ENCODE data around the gene DDRGK1.

The DDRGK1 gene

DNA sequence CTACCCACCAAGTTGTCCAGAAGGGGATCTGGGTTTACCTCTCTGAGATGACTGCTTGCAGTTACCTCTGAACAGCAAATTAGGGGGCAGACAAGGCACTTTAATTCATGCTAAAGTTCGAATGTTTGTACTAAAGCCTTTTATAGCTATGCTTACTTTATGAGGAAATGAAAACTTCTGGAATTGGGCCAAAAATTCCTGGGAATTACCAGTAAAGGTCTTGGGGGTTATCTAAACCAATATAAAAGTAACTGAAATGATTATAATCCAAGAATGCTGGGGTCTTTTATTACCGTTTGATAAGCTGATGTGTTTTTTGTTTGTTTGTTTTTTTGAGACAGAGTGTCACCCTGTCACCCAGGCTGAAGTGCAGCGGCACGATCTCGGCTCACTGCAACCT lies 23.2 kb downstream of the DDRGK1 start:
- no peak for DNase-seq

DNA sequence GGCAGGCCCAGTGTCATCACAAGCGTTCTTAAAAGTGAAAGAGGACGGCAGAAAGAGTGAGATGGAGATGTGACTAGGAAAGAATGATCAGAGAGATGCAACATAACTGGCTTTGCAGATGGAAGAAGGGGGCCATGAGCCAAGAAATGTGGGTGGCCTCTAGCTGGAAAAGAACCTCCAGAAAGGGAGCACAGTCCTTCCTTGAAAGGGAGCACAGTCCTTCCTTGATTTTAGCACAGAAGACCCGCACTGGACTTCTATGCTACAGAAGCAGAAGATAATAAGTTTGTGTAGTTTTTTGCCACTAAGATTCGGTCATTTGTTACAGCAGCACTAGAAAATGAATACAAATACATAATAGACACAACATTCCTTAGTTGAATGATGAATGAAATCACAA lies 24.2 kb downstream of the DDRGK1 start:
- no peak for DNase-seq

DNA sequence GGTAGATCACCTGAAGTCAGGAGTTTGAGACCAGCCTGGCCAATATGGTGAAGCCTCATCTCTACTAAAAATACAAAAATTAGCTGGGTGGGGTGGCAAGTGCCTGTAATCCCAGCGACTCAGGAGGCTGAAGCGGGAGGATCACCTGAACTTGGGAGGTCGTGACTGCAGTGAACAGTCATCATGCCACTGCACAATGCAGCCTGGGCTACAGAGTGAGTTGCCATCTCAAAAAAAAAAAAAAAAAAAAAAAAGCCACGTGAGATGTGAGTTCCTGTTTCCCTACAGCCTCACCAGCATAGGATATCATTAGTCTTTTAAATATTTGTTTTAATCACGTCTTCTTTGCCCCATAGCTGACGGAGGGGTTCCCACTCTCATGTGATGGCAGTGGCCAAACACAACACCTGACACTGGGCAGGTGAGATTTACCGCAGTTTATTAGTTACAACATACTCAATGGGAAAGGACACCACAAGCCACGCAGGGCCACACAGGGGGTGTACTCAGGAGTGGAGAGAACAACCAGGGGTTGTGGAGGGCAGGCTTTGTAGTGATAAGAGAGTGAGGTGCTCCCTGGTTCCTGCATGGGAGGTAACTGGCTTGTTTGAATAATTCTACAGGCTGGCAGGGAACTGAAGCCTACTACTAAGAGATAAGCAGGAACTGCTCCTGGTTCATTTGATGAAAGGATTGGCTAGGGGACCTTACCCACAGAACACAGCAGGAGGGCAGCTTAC lies 26.6 kb downstream of the DDRGK1 start:
- DNase-seq, result no peak

DNA sequence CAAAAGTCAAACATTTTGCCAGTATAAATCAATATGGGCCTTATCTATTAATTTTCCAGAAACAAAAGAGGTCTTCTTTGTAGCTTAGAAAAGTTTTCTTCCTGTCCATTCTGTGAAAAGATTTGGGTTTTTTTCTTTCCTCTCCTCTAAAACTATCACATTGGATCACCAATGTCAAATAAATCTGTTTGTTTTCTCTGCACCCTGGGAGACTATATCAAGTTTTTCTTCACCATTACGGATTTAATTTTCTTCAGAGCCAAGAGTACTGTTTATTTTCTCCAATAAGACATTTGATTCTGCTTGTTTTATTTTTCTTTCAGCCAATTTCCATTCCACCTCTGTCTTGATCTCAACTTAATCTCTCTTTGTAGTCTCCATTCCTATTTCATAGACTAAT lies 29.2 kb downstream of the DDRGK1 start:
- DNase-seq, result no peak

DNA sequence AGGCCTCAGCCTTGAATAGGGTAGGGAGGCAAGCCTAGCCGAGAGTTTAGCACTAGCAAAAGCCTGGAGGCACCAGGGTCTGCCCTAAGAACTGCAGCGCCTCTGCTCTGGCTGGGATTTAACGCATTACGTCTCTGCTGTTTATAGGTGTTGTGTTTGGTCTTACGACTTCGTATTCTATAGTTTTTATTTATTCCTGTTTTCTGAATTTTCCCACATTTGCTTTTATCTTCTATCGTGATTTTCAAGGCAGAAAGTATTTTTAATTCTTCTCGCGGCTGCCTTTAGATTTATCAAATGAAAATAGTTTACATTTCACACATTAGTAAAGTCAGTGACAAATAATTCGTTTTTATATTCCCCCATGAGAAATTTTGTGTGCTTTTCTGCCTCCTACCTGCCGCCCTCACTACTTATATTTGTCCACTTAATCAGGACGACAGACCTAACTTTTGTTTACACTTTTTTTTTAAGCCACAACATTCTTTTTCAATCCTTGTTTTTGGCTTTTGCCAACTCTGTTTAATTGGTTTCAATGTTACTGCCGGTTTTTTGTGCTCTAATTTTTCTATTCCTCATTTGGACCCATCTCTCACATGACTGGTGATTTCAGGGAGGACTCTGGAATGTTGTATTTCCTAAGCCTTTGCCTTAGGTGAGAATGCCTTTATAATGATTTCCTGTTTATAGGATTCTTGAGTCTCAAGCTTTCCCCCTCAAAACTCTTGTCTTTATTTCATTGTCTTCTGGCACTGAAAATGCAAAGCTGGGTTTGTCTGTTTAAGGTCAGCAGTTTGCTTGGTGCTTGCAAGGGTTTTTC lies 29.8 kb downstream of the DDRGK1 start:
- no peak for DNase-seq

DNA sequence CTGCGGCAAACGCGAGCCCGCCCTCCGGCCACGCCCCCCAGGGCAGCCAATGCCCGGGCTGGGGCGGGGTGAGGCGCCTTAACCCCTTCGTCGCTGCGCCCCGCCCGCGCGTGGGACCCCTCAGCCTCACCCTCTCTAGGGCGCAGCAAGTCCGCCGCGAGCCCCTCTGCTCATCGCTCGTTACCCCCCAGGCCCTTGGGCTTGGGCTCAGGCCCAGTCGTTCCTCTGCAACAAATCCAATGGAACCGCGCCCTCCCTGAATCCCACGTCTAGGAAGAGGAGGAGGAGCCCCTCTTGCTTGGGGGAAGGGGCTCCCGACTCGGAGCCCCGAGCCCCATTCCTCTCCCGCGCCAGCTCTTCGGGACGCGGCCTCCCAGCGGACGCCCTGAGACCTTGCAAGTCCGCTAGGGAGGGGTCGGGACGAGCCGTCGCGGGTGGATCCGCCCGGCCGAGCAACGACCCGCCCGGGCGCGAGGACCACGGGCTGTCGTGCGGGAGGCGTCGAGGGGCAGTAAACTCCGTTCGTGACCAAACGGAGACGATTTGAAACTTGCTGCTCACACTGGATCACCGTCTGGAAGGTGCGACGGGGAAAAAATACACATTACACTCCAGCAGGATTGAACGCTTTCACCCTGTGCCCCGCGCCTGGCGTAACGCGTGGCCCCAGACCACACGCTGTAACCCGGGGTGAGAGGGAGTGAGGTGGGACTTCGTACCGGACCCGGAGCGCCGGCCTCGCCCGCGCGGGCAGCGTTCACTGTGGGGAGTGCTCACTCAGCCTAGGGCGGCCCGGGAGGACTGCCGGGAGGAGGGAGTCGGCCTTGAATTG lies 30.7 kb downstream of the DDRGK1 start:
- DNase-seq, result peak; percentile 33 to 85 (median 60)

DNA sequence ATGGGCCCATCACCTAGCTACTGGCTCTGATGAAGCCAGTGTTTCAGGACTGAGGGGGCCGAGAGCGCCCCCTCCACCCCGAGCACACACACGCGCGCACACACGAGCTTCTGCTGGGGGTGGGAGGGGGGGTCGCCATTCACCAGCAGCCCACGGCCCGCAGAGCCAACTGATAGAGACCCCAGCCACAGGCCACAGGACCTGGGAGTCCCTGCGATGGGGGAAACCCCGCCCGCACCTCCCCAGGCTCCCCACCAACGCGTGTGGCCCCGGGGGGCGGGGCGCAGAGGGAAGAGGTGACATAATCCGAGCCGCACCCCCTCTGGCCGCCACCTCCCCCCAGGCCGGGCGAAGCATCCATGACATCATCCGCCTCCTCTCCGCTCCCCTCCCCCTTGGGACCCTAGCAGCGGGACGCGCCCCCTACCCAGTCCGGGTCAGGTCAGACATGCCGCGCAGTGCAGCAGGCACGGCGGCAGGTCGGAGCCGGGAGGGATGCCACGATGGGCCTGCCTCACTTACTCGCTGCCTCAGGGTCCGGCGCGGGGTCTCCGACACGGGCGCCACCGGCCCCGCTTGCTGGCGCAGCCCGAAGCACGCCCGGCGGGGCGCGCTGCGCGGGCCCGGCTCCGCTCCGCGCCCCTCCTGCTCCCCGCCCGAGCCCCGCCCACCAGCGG lies 31.4 kb downstream of the DDRGK1 start, which contains the start of gene LZTS3:
Gene LZTS3 (minus strand): TSS at position 617 of the 677 bp plus-strand sequence. CDS start 6,386 bp downstream, outside the sequence.
- DNase-seq, result peak; percentile 75 to 91 (median 88)

DNA sequence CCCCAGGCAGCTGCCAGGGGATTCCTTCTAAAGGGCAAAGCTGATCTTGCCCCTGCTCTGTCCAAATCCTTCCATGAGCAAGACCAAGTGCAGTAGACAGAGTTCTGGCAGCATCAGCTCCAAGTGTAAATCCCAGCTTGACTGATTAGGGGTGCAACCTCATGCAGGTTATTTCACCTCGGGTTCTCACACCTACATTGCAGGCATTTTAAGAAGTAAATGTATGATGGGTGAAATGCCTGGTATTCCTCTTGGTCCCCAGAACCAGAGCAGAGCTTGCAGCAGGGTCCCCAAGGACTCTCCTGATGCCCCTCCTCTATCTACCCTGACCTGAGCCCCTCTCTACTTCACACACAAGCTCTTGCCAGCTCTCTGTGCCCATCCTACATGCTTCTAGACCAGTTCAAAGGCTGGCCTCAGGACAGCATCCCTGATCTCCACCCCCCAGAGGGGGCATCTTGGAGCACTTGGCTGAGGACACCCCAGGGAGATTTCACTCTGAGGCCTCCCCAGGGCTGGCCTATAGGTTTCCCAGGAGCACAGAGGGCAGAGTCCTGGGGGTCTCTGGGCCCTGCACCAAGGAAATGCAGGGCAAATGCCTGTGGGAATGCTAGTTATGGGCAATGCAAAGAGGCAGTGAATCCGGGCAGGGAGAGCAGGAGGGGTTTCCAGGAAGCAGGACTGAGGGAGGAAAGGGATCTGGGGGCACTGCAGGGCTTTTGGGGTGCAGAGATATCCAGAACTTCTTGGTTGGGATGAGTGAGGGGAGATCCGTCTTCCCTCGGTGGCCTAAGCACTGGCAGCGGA lies 32.2 kb downstream of the DDRGK1 start:
- DNase-seq, result no peak

DNA sequence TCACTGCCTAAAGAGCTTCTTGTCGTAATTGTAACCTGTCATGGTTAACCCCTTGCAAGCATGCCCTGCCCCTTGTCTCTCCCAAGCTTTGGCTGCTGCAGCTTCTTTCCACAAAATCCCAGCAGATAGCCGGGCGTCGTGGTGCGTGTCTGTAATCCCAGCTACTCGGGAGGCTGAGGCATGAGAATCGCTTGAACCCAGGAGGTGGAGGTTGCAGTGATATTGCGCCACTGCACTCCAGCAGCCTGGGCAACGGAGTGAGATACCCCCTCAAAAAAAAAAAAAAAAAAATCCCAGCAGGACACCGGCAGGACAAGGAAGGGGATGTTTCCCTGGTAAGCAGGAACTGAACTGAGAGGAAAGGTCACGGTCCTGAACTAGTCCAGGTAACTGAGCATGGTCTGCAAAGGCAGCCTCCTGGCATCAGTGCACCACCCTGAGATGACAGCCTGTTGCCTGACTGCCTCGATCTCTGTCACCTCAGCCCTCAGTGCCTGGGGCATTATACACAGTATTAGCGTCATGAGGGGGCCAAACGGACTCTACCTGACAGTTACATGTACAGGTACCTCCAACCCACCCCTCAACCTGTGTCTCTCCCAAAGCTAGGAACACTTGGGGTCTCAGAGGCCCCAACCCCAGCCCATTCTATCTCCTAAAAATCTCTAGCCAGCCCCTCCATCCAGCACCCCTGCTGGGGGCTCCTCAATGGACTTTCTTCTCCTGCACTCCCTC lies 32.9 kb downstream of the DDRGK1 start:
- no peak for DNase-seq

DNA sequence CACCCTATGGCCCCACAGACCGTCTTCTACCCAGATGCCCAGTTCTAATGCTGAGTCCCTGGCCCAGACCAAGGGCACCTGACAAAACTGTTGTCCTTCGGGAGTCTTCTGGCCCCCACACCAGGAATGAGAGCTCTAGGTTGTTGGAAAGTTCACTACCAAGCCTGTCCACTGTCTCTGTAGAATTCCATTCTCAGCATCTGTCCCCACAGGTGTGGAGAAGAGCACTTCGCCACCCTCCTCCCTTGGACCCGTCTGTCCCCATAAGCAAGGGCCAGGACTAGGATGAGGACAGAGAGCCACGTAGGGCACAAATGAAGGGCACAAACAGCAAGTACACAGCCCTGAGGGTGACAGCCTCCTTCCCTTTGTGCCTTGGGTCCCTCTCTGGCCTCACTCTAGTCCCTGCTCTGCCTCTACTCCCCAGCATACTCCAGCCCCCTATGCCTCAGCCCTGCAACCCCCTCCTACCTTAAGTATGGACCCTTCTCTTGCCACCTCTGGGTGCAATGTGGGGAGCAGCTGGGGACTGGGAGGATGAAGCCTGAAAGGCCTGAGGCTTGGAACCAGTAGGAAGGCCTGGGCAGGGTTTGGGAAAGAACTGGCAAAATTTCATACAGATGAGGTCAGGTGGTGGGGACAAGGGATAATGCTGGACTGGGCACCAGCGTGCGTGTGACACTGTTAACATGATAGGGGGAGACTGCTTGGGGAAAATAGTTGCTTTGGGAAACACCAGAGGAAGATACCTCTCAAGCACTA lies 35.5 kb downstream of the DDRGK1 start:
- DNase-seq, result no peak

DNA sequence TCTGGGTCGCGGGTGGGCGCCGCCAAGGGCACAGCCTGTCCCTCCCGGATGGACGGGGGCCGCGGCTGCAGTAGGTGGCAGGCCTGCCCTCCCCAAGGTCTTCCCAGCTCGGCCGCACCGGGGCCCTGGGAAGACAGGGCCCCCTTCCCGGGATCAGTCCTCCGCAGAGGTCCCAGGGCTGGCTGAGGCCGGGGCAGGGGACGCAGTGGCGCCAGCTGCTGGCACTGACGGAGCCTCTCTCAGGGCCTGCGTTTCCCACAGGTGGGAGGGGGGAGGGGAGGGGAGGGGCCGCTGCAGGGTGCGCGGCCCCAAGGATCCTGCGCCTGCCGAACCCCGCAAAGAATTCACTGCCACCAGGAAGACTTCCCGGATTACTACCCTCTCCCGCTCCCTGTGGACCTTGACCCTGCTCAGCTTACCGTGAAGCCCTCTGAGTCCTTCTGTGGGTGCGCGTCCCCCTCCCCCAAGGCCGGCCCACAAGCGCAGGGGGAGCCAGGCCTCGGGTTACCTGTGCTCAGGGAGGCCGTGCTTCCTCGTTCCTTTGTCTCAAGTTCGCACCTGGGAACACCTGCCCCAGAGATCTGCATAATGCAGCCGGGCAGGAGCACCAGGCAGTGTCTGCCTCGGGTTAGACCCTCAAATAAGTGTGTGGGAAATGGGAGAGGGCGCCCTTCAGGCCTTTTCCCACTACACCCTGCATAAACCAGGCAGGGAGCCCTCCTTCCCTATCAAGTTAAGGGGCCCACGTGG lies 36.2 kb downstream of the DDRGK1 start:
- DNase-seq, result peak in 2 of 6 experiments; percentile 22 to 27

DNA sequence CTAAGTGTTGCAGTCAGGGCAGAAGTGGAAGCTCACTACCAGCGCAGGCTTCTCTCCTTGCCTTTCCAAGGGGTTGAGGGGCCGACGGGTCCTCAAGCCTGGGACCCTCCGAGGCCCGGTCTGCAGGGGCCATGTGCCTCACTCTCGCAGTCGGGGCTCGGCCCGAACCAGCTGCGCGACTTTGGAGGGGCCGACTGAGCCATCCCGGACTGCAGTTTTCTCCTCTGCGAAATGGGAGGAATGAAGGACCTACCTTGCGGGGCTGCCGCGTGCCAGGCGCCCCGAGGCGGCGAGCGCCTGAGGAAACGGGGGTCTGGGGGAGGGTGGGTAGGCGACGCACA lies 36.8 kb downstream of the DDRGK1 start:
- DNase-seq, result no peak

DNA sequence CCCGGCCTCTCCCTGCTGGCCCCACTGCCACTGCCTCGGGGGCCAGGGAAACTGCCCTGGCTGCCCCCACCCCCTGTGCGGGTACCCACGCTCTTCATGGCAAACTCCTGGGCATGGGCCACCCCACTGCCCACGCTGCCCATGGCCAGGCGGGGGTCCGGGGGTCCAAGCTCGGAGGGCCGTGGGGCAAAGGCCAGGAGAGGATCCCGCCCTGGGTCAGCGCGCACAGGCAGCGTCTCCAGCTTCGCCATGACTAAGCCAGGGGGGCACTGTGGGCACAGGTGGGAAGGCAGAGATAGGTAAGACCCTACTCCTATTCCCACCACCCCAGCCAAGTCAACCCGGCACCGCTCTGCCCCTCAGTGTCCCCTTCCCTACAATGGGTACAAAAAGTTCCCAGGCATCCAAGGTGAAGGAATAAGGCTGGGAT lies 37.6 kb downstream of the DDRGK1 start:
- no peak for DNase-seq

DNA sequence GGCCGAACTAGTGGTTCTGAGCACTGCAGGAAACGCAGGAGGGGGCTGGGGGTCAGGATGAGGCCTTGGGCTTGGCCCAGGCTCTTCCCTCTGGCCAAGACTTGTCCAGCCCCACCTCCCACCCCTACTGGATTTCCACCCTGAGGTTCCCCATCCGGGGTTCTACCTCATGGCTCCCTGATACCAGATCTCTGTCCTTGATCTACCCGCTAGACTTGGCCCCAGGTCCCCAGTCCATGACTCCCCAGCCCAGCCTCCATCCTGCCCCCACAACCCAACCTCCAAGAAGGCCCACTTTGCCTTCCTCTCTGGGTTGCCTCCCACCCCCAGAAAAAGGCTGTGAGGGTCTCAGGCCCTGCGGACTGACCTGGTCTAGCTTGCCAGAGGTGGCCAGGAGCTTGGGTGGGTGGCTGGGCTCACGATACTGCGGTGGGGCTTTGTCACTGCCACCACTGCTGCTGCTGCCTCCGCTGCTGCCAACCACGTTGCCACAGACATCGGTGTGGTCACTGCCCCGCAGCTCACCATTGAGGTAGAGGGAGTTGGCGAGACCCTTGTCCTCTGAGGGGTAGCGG lies 38.1 kb downstream of the DDRGK1 start:
- no peak for DNase-seq

DNA sequence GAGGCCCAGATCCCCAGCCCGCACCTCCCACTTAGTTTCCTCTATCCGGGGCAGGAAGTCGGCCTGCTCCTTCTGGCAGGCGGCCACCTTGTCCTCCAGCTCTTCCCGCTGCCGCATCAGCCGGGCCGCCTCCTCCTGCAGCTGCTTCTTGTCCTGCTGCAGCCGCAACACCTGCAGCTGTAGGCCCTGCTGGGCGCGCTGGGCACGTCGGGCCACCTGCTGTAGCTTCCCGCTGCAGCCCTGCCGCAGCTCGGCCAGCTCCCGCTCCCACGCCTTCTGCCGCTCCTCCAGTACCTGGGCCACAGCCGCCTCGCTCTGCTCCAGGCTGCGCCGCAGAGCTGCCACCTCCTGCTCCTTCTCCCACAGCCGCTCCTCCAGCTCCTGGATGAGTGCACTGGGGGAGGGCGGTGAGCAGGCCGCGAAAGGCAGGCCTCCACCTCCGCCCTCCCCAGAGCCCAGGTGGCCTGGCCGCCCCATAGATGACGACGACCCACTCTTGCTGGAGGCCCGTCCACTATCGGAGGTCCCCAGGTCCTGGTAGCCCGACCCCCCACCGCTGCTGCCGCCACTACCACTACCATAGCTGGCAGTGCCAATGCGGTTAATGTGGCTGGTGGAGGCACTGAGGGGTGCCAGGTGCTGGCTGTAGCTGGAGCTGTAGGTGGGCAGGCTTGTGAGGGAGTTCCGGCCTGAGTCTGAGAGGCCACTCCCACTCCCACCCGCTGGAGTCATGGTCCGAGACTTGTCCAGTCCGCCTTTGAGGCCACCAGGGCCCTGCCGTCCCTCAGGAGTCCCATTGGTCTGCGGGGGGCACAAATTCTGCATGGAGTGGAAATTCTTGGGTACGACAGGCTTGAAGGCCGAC lies 38.8 kb downstream of the DDRGK1 start:
- DNase-seq, result no peak

DNA sequence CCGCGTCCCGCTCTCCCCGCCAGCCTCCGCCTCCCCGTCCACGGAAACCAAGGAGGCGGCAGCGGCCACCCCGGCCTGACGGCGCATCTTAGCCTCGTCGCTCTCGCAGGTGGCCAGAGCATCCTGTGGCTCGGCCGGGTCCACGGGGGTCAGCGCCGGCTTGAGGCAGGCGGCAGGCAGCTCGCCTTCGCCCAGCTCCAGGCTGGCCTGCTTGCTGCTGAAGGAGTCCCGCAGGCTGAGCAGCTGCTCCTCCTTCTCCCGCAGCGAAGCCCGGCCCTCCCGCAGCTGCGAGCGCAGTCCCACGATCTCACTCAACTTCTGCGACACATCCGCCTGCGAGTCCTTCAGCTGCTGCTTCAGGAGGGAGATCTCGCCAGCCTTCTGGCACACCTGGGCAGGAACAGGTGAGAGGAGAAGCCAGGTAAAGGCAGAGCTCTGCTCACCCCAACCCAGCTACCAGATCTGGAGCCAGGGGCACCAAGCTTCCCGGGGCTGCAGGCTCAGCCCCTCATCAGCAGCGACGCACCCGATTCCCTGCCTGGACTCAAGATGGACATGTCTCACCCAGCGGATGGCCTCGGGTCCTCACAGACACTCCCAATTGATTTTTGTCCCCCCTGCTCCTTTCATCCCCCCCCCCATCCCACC lies 39.6 kb downstream of the DDRGK1 start:
- no peak for DNase-seq

DNA sequence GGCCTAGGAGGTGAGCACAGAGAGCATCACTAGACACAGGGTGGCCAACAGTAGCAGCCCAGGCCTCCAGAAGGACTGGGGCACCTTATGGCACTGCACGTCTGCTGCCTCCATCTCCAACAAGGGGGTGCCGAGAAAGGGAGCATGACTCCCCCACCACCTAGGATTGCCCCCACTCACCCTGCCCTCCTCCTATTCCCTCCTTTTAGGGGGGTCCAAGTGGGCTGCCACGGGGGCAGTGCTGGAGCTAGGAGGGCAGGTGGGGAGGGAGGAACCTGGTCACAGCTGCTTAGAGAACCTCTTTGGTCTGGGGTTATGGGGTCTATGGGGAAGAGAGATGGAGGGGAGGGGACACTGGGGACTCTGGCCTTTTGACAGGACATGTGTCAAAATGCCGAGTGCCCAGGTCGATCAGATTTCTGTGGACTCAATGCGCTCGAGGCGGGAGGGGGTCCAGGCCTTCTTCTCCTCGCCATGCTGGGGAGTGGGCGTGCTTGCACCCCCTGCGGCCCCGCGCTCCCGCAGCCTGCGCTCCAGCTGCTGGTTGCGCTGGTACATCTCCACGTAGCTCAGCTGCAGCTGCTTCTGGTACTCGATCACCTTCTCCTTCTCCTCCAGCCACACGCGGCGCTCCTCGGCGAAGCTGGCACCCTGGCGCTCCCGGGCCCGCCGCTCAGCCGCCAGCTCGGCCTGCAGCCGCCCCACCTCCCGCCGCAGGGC lies 40.3 kb downstream of the DDRGK1 start:
- no peak for DNase-seq
